Brain microvascular endothelial cell (primary cell): ENCODE measurements around the gene AP3S2.
A peak's percentile ranks its signal among the peaks of the same experiment; 100 is the strongest.

Source experiments
- DNase-seq: peaks from one replicate; pipeline ENCODE4 v3.0.0-alpha.2; 2020
- H3K27ac ChIP-seq: fragments of 250-450 bp; sonication (Bioruptor Pico); 2 replicates; pipeline ENCODE4 v1.5.1; 2020; ENCODE audit warnings: mild to moderate bottlenecking, moderate library complexity
- H3K27me3 ChIP-seq: fragments of 250-450 bp; sonication (Bioruptor Pico); replicated peaks from 2 replicates; pipeline ENCODE4 v1.5.1; 2020; ENCODE audit warnings: mild to moderate bottlenecking
- H3K36me3 ChIP-seq: fragments of 250-450 bp; sonication (Bioruptor Pico); replicated peaks from 2 replicates; pipeline ENCODE4 v1.5.1; 2020; ENCODE audit warnings: mild to moderate bottlenecking
- H3K4me3 ChIP-seq: 2 replicates; pipeline ENCODE4 v1.5.1; 2011; ENCODE audit warnings: low read depth, mild to moderate bottlenecking, control low read depth, low read length, moderate library complexity
- in situ Hi-C: cut with HindIII; loops from 2 replicates; pipeline ENCODE4 v1.10.0; 2017; ENCODE audit warnings: low sequenced_read_pairs, low pct_ligation_motif_present
- TF ChIP-seq, protein P1 (sequence below): IDR thresholded peaks from 2 replicates; pipeline ENCODE4 v1.5.1; 2011; ENCODE audit warnings: low read depth, mild to moderate bottlenecking, moderate library complexity, low read length, control low read depth, inconsistent platforms; ENCODE audit errors: missing control alignments

Gene AP3S2

DNA sequence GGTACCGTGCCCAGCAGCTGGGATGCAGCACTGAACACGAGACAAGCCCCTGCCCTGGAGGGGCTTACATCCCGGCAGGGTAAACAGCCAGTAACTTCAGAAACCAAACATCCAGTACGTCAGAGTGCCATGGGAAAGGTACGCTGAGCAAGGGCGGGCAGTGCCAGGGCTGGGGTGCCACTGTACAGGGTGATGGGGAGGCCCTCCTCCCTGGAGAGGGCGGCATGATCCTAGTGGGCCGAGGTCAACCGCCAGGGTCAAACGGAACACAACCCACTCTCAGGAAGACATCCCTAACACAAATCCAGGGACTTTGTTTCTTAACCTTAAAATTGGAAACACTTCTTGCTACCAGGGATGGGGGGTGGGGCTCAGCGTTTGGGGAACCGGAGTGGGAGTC is 63.2 kb downstream of the AP3S2 start:
- Histone ChIP-seq H3K36me3 (peaks cover 20% of the 10 kb centered on the region), H3K4me3 (no peak overlapping the region), H3K27me3 (no peaks in the 10 kb centered on the region), H3K27ac (no peak overlapping the region)
- TF ChIP-seq, protein P1, sequence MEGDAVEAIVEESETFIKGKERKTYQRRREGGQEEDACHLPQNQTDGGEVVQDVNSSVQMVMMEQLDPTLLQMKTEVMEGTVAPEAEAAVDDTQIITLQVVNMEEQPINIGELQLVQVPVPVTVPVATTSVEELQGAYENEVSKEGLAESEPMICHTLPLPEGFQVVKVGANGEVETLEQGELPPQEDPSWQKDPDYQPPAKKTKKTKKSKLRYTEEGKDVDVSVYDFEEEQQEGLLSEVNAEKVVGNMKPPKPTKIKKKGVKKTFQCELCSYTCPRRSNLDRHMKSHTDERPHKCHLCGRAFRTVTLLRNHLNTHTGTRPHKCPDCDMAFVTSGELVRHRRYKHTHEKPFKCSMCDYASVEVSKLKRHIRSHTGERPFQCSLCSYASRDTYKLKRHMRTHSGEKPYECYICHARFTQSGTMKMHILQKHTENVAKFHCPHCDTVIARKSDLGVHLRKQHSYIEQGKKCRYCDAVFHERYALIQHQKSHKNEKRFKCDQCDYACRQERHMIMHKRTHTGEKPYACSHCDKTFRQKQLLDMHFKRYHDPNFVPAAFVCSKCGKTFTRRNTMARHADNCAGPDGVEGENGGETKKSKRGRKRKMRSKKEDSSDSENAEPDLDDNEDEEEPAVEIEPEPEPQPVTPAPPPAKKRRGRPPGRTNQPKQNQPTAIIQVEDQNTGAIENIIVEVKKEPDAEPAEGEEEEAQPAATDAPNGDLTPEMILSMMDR, result no peak
- in situ Hi-C loops, result no loop called here
- DNase-seq, result no peak

DNA sequence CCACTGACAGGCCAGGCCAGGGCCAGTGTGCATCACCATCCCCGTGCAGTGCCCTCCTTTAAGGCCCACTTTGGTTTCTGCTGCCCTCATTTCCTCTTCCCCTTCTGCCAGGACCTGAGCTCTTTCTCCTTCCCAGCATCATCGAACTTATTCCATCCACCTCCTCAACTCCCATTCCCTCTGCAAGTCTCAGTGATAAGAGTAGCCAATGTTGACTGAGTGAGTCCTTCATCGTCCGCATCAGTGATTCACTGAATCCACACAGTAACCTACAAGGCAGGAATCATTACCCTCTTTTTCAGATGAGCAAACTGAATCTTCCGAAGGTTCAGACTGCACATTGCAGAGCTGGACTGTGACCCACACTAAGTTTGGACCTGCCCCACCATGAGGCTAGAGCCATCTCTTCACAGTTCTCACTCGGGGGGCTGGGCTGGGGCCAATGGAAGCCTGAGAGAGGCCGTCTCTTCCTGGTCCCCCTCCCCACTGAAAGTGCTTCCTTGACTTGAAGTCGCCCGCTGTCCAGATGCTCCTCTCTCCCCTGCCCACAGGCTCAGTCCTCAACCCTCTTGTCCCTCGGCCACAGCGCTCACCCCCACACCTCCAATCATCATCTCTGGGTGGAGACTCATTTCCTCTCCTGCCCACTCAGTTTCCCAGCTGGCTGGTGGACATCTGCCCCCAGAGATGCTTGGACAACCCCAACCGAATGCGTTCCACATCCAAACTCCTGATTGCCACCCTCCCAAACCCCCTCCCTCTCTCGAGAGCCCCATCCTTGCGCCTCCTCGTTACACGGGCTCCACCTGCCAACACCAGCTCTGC is 64.0 kb downstream of the AP3S2 start:
- H3K36me3 ChIP-seq, result peaks cover 14% of the 10 kb centered on the region

DNA sequence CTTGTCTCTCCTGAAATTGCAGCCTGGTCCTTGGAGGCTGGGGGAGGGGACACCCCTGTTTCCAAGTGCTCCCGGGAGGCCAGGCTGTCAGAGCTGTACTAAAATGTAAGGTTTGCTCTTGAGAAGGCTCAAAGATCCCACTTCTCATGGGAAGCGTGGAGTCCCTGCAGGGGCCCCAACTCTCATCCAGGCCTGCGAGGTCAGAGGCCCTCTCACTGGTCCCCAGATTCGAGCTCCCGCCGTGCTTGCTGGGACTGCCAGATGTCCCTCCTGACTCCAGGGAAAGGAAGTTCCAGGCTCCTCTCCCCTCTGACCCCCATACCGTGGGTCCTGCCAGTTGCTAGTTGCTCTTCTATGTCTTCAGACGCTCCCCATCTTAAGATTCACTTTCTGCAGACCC is 64.6 kb downstream of the AP3S2 start:
- Histone ChIP-seq H3K27ac (no peak overlapping the region), H3K4me3 (no peak overlapping the region), H3K27me3 (no peaks in the 10 kb centered on the region), H3K36me3 (peaks cover 10% of the 10 kb centered on the region)
- DNase-seq, result no peak
- in situ Hi-C loops, result no loop called here
- TF ChIP-seq, protein P1, result no peak

More for the DNA sequence above, 64.0 kb downstream of the AP3S2 start:
- DNase-seq, result no peak
- no peaks in the 10 kb centered on the region for H3K27me3 ChIP-seq
- no peak overlapping the region for H3K4me3 ChIP-seq
- TF ChIP-seq, protein P1, result no peak
- no peak overlapping the region for H3K27ac ChIP-seq
- in situ Hi-C loops, result no loop called here

DNA sequence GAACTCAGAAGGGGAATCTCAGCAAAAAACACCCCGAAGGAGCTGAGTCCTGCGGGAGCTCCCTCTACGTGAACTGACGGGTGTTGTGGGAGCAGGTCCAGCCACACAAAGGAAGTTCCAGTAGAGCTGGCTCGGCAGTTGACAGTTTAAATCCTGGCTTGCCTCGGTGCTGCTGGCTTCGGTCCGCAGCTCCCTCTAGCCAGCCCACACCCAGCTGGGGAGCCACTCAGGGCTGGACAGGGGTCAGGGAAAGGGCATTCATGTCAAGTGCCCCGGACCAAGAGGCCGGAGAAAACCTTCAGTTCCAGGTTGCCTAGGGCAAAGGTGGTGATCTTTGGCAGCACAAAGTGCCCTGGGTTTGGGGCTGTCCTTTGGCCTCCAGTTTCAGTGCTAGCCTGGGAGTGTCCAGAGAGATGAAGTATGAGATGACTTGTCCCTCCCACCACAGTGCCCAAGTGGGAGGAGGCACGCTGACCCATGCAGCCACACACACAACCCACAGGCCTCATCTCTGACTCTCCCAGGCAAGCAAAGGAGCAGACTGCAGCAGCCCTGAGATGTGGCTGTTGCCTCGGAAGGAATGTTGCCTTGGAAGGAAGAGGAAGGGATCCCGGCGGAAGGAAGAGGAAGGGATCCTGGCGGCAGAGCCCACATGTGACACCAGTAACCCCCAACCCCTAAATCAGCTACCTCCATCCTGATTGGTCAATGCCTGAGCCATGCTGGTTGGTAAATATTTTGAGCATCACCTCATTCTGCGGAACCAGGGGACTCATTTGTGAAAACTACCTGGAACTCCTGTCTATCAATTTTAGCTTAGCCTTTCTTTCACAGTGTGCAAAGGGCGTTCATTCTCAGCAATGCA is 65.3 kb downstream of the AP3S2 start:
- DNase-seq, result peak; percentile 38
- H3K27me3 ChIP-seq, result no peaks in the 10 kb centered on the region
- no peak overlapping the region for H3K4me3 ChIP-seq
- in situ Hi-C loops, result no loop called here
- peaks cover 6% of the 10 kb centered on the region for H3K36me3 ChIP-seq
- TF ChIP-seq, protein P1, result no peak
- no peak overlapping the region for H3K27ac ChIP-seq

DNA sequence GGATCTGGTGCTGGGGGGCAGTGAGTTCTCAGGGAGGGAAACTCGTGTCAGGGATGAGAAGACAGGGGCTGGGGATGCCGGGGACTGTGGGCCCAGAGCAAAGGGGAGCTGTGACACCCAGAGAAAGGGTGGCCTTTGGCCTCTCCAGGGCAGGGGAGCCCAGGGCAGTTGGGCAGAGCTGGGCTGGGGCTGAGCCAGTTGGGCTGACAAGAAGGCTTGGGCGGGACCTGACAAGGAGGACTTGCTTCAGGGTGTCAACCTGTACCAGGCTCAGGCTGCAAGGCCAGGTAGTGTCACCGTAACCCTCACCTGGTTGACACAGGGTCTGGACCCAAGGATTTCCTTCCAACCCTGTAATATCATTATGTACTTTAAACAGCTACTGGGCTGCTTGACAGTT is 66.0 kb downstream of the AP3S2 start:
- TF ChIP-seq, protein P1, result no peak
- no peak overlapping the region for H3K27ac ChIP-seq
- in situ Hi-C loops, result no loop called here
- H3K4me3 ChIP-seq, result no peak overlapping the region
- no peaks in the 10 kb centered on the region for H3K27me3 ChIP-seq
- peaks cover under 1% of the 10 kb centered on the region for H3K36me3 ChIP-seq
- no peak for DNase-seq
